HEK293T (cell line): ENCODE results near the gene GMDS.

ENCODE experiments used
- BHLHE40 ChIP-seq: fragments of 450-650 bp; IDR thresholded peaks from 2 replicates; pipeline ENCODE4 v1.6.1; 2016; ENCODE audit warnings: mild to moderate bottlenecking, moderate library complexity, borderline replicate concordance
- FOXM1 ChIP-seq: fragments of 450-650 bp; IDR thresholded peaks from 2 replicates; pipeline ENCODE4 v1.6.1; 2017; ENCODE audit warnings: mild to moderate bottlenecking, borderline replicate concordance
- SUZ12 ChIP-seq: fragments of 450-650 bp; IDR thresholded peaks from 2 replicates; pipeline ENCODE4 v1.6.1; 2016; ENCODE audit warnings: mild to moderate bottlenecking

DNA sequence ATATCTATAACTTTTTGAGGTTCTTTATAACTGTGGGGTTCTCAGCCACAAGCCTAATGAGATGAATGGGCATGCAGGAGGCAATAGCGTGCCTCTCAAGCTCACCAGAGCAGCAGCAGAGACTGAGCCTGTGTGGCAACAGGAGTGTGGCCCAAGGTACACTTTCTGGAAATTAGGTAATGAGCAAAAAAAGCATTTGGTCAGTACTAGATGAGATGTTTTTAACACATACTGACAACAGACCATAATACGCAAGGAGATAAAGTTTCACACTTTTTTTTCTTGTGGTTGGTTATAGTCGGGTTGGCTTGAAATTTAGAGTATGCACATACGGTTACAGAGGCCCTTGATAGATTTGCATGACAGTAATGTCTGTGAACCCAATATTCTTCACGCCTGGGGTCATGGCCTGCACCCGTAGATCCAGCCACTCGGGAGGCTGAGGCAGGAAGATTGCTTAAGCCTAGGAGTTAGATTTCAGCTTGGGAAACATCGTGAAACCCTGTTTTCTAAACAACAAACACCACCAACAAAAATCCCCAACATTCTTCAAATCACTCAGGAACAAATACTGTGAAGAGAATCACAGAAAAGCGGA is 300.1 kb downstream of the GMDS start:
- TF ChIP-seq FOXM1 (no peak), BHLHE40 (no peak), SUZ12 (no peak)
